Spinal cord (tissue), 10 donors: Measurements from ENCODE around the gene HRAS. TPM values are rescaled to one million over a fixed set of nuclear protein-coding genes. Genes with fewer than 3 reads are reported as not detected.

Experiments
- DNase-seq, 6 donors: peaks; one replicate each; pipeline versions ENCODE4 v3.0.0 to v3.0.0-alpha.2; 2013 to 2015; ENCODE audit warnings: low spot score in 6 of 6, low read depth in 4 of 6
- H3K27ac ChIP-seq: one replicate; pipeline ENCODE4 v1.5.1; 2013; ENCODE audit warnings: low read depth, low read length, control low read depth
- H3K27me3 ChIP-seq: one replicate; pipeline ENCODE4 v1.6.1; 2013; ENCODE audit warnings: low read length; ENCODE audit not compliant: control insufficient read depth, insufficient read depth
- H3K36me3 ChIP-seq: one replicate; pipeline ENCODE4 v1.6.1; 2013; ENCODE audit warnings: low read length; ENCODE audit not compliant: control insufficient read depth, insufficient read depth
- H3K4me1 ChIP-seq: one replicate; pipeline ENCODE4 v1.6.1; 2013; ENCODE audit warnings: low read length; ENCODE audit not compliant: control insufficient read depth, insufficient read depth
- H3K4me3 ChIP-seq: one replicate; pipeline ENCODE4 v1.5.1; 2013; ENCODE audit warnings: low read depth, low read length, control low read depth
- H3K9me3 ChIP-seq: one replicate; pipeline ENCODE4 v1.6.1; 2013; ENCODE audit warnings: low read length; ENCODE audit not compliant: control insufficient read depth, insufficient read depth
- WGBS: methylation state at CpG from one replicate; pipeline ENCODE4 v1.1.5; 2013; ENCODE audit warnings: missing lambda C conversion rate; ENCODE audit not compliant: insufficient coverage; 5-methylcytosine and 5-hydroxymethylcytosine counted together
- polyA plus RNA-seq, 2 donors: library from polyadenylated mRNA; unstranded; fragments of 120-200 nt; gene quantifications; one replicate each; pipeline ENCODE4 v1.2.1, GENCODE V29; 2013; ENCODE audit not compliant: insufficient read length in 2 of 2
- small RNA-seq: library from RNA; depleted of rRNA; stranded (forward); fragments of <200 nt; gene quantifications from one replicate; pipeline ENCODE3, GENCODE V24; 2014; ENCODE audit warnings: low replicate concordance
- total RNA-seq, 2 donors: library from RNA; depleted of rRNA in 1 of 2; stranded (reverse); fragments of 120-200 nt in 1 of 2; fragments of >200 nt in 1 of 2; gene quantifications; one replicate each; pipeline versions ENCODE4 v1.2.3 to v1.2.4, GENCODE V29; 2013 to 2014
- donor health status: healthy.

Gene HRAS
- total and polyA plus RNA-seq, 4 donors = 31.7 to 147 (median 99.3) TPM

DNA sequence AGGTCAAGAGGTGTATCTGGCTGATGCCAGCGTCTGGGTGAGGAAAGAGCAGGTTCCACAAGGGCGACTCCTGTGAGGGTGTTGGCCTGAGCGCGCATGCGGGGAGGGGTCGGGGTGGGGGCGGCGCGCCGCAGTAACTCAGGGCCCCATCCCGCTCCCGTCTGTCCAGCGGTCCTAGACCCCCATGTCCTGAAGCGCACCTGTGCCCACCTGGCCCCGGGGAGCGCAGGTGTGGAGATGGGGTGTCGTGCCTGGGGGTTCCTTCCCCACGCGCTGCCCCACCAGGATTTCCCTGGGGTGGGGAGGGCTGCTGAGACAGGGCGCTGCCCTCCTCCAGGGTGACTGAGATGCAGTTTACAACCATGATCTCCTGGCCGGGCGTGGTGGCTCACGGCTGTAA, 49.2 kb downstream of the HRAS start:
- H3K27ac ChIP-seq = no peak overlapping the region
- no peaks in the 10 kb centered on the region for H3K27me3 ChIP-seq
- peaks cover 66% of the 10 kb centered on the region for H3K36me3 ChIP-seq
- WGBS = 99% methylated on average over 23 of the region's 23 CpGs
- H3K9me3 ChIP-seq = no peaks in the 10 kb centered on the region
- no peak overlapping the region for H3K4me3 ChIP-seq
- H3K4me1 ChIP-seq = no peaks in the 10 kb centered on the region
- no peak for DNase-seq

DNA sequence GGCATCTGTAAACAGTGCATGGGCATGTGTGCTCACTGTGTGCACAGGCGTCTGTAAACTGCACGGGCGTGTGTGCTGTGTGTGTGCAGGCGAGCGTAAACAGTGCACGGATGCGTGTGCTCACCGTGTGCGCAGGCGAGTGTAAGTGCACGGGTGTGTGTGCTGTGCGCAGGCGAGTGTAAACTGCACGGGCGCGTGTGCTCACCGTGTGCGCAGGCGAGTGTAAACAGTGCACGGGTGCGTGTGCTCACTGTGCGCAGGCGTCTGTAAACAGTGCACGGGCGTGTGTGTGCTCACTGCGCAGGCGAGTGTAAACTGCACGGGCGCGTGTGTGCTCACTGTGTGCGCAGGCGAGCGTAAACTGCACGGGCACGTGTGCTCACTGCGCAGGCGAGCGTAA, 50.8 kb downstream of the HRAS start:
- Histone ChIP-seq H3K4me1 (no peaks in the 10 kb centered on the region), H3K27ac (no peak overlapping the region), H3K27me3 (no peaks in the 10 kb centered on the region), H3K9me3 (no peaks in the 10 kb centered on the region), H3K4me3 (no peak overlapping the region), H3K36me3 (peaks cover 60% of the 10 kb centered on the region)
- DNase-seq = no peak
- 98% methylated on average over 38 of the region's 38 CpGs for WGBS

Small RNA genes lying within 50 kb of the gene (small RNA-seq; reads per million reads assigned to genes)
- gene MIR210 = 10.1 reads per million, percentile 96 among the genes with 10 or more reads in this experiment

Other genes starting within 250 kb of the HRAS start
- 10 to 100 TPM in 1 of 2 donors, 1 to 10 TPM in 1; 3.9 to 15.9 TPM for gene PGGHG, start 246.4 kb downstream of the HRAS start, total RNA-seq
- 1 to 10 TPM; 5.9 to 6.5 TPM for gene PGGHG, start 246.4 kb downstream of the HRAS start, polyA plus RNA-seq
- not detected for gene IFITM5, start 236.1 kb downstream of the HRAS start, total RNA-seq
- under 1 TPM in 1 of 2 donors, not detected in 1; 0.29 TPM for gene IFITM5, start 236.1 kb downstream of the HRAS start, polyA plus RNA-seq
- 100 to 1,000 TPM in 1 of 2 donors, 10 to 100 TPM in 1; 26.3 to 132 TPM for gene IFITM2, start 227.8 kb downstream of the HRAS start, total RNA-seq
- 10 to 100 TPM; 58.4 to 59.4 TPM for gene IFITM2, start 227.8 kb downstream of the HRAS start, polyA plus RNA-seq
- gene IFITM1, start 221.5 kb downstream of the HRAS start, total RNA-seq = 100 to 1,000 TPM in 1 of 2 donors, 10 to 100 TPM in 1; 23.1 to 125 TPM
- 10 to 100 TPM; 18.0 to 29.2 TPM for gene IFITM1, start 221.5 kb downstream of the HRAS start, polyA plus RNA-seq
- gene IFITM3, start 214.7 kb downstream of the HRAS start, total RNA-seq = 100 to 1,000 TPM in 1 of 2 donors, 10 to 100 TPM in 1; 26.2 to 217 TPM
- gene IFITM3, start 214.7 kb downstream of the HRAS start, polyA plus RNA-seq = 100 to 1,000 TPM; 121 to 179 TPM
- 10 to 100 TPM; 27.0 to 67.1 TPM for gene B4GALNT4, start 166.1 kb downstream of the HRAS start, total RNA-seq
- 100 to 1,000 TPM; 182 to 192 TPM for gene B4GALNT4, start 166.1 kb downstream of the HRAS start, polyA plus RNA-seq
- gene PKP3, start 141.4 kb downstream of the HRAS start, total RNA-seq = under 1 TPM; 0.61 to 0.69 TPM
- 1 to 10 TPM in 1 of 2 donors, under 1 TPM in 1; 0.77 to 1.3 TPM for gene PKP3, start 141.4 kb downstream of the HRAS start, polyA plus RNA-seq
- gene SIGIRR, start 120.6 kb downstream of the HRAS start, total RNA-seq = 10 to 100 TPM; 10.6 to 42.5 TPM
- gene SIGIRR, start 120.6 kb downstream of the HRAS start, polyA plus RNA-seq = 10 to 100 TPM; 41.2 to 56.4 TPM
- gene ANO9, start 93.6 kb downstream of the HRAS start, total RNA-seq = under 1 TPM in 1 of 2 donors, not detected in 1; 0.22 TPM
- gene ANO9, start 93.6 kb downstream of the HRAS start, polyA plus RNA-seq = under 1 TPM; 0.10 to 0.53 TPM
- gene PTDSS2, start 85.3 kb downstream of the HRAS start, total RNA-seq = 10 to 100 TPM; 17.9 to 30.7 TPM
- 10 to 100 TPM; 49.6 to 62.7 TPM for gene PTDSS2, start 85.3 kb downstream of the HRAS start, polyA plus RNA-seq
- gene RNH1, start 28.3 kb downstream of the HRAS start, total RNA-seq = 100 to 1,000 TPM in 1 of 2 donors, 10 to 100 TPM in 1; 62.8 to 119 TPM
- 100 to 1,000 TPM in 1 of 2 donors, 10 to 100 TPM in 1; 77.4 to 112 TPM for gene RNH1, start 28.3 kb downstream of the HRAS start, polyA plus RNA-seq
- gene LRRC56, start 2.0 kb upstream of the HRAS start, total RNA-seq = 1 to 10 TPM; 1.8 to 2.9 TPM
- gene LRRC56, start 2.0 kb upstream of the HRAS start, polyA plus RNA-seq = 1 to 10 TPM; 6.4 to 8.0 TPM
- 1 to 10 TPM in 1 of 2 donors, under 1 TPM in 1; 0.79 to 1.4 TPM for gene LMNTD2, start 25.2 kb upstream of the HRAS start, total RNA-seq
- 1 to 10 TPM; 5.2 to 7.6 TPM for gene LMNTD2, start 25.2 kb upstream of the HRAS start, polyA plus RNA-seq
- gene RASSF7, start 25.4 kb upstream of the HRAS start, total RNA-seq = 10 to 100 TPM in 1 of 2 donors, 1 to 10 TPM in 1; 9.2 to 18.3 TPM
- 10 to 100 TPM; 25.9 to 36.8 TPM for gene RASSF7, start 25.4 kb upstream of the HRAS start, polyA plus RNA-seq
- gene PHRF1, start 40.9 kb upstream of the HRAS start, total RNA-seq = 10 to 100 TPM; 14.7 to 20.9 TPM
- 10 to 100 TPM; 25.8 to 28.4 TPM for gene PHRF1, start 40.9 kb upstream of the HRAS start, polyA plus RNA-seq
- gene IRF7, start 80.4 kb upstream of the HRAS start, total RNA-seq = 10 to 100 TPM in 1 of 2 donors, 1 to 10 TPM in 1; 3.9 to 16.8 TPM
- 10 to 100 TPM; 10.4 to 17.1 TPM for gene IRF7, start 80.4 kb upstream of the HRAS start, polyA plus RNA-seq
- 1 to 10 TPM in 1 of 2 donors, not detected in 1; 2.5 TPM for gene CDHR5, start 89.4 kb upstream of the HRAS start, total RNA-seq
- gene CDHR5, start 89.4 kb upstream of the HRAS start, polyA plus RNA-seq = 1 to 10 TPM in 1 of 2 donors, under 1 TPM in 1; 0.71 to 1.5 TPM
- under 1 TPM in 1 of 2 donors, not detected in 1; 0.88 TPM for gene SCT, start 91.6 kb upstream of the HRAS start, total RNA-seq
- 1 to 10 TPM in 1 of 2 donors, not detected in 1; 1.4 TPM for gene SCT, start 91.6 kb upstream of the HRAS start, polyA plus RNA-seq
- under 1 TPM in 1 of 2 donors, not detected in 1; 0.72 TPM for gene DRD4, start 101.7 kb upstream of the HRAS start, total RNA-seq
- gene DRD4, start 101.7 kb upstream of the HRAS start, polyA plus RNA-seq = 1 to 10 TPM; 5.4 to 5.6 TPM
- gene DEAF1, start 159.6 kb upstream of the HRAS start, total RNA-seq = 10 to 100 TPM; 45.3 to 77.8 TPM
- gene DEAF1, start 159.6 kb upstream of the HRAS start, polyA plus RNA-seq = 100 to 1,000 TPM; 230 to 242 TPM
- gene TMEM80, start 160.2 kb upstream of the HRAS start, total RNA-seq = 10 to 100 TPM; 10.0 to 20.1 TPM
- gene TMEM80, start 160.2 kb upstream of the HRAS start, polyA plus RNA-seq = 10 to 100 TPM; 25.8 to 38.9 TPM
- 1 to 10 TPM; 4.5 to 8.6 TPM for gene EPS8L2, start 170.7 kb upstream of the HRAS start, total RNA-seq
- gene EPS8L2, start 170.7 kb upstream of the HRAS start, polyA plus RNA-seq = 10 to 100 TPM; 11.3 to 15.1 TPM
- 100 to 1,000 TPM; 104 to 124 TPM for gene TALDO1, start 211.9 kb upstream of the HRAS start, total RNA-seq
- 100 to 1,000 TPM; 158 to 160 TPM for gene TALDO1, start 211.9 kb upstream of the HRAS start, polyA plus RNA-seq
- gene GATD1, start 241.9 kb upstream of the HRAS start, total RNA-seq = 10 to 100 TPM; 22.8 to 44.4 TPM
- gene GATD1, start 241.9 kb upstream of the HRAS start, polyA plus RNA-seq = 100 to 1,000 TPM in 1 of 2 donors, 10 to 100 TPM in 1; 97.4 to 133 TPM